K562 (cell line): Measurements from ENCODE around the gene HMBS. TPM values are rescaled to one million over a fixed set of nuclear protein-coding genes. Genes with fewer than 3 reads are reported as not detected.

Experiments used
- ARID1B ChIP-seq: fragments of 450-650 bp; IDR thresholded peaks from 2 replicates; pipeline ENCODE4 v1.6.1; 2016; ENCODE audit warnings: antibody characterized with exemption, mild to moderate bottlenecking, inconsistent platforms
- ARNT ChIP-seq, 2 experiments: fragments of 450-650 bp; IDR thresholded peaks; 2 replicates each; pipeline ENCODE4 v1.6.1; 2016; ENCODE audit warnings: mild to moderate bottlenecking in 1 of 2
- BCLAF1 ChIP-seq, 2 experiments: fragments of 450-650 bp in 1 of 2; IDR thresholded peaks; 2 replicates each; pipeline ENCODE4 v1.6.1; 2011 to 2017; ENCODE audit warnings: low read depth in 2 of 2, antibody characterized with exemption in 1 of 2, borderline replicate concordance in 1 of 2, low read length in 1 of 2, mild to moderate bottlenecking in 1 of 2, mixed read lengths in 1 of 2; ENCODE audit not compliant: control insufficient read depth in 1 of 2
- CEBPG ChIP-seq, 3 experiments: fragments of 200-800 bp in 1 of 3; sonication (Bioruptor generic) in 1 of 3; sonication (generic) in 1 of 3; formaldehyde crosslinking in 1 of 3; IDR thresholded peaks in 2 of 3; conservative IDR thresholded peaks in 1 of 3; 2 replicates each; pipeline versions ENCODE4 v1.6.1 to v1.8.0; 2016 to 2022; ENCODE audit warnings: missing compliant biosample characterization in 2 of 3, missing genetic modification characterization in 2 of 3, mild to moderate bottlenecking in 1 of 3, missing genetic modification reagents in 1 of 3
- CREBBP ChIP-seq: IDR thresholded peaks from one replicate; pipeline ENCODE4 v1.6.1; 2012; ENCODE audit warnings: low read depth, mild to moderate bottlenecking, control low read depth, inconsistent platforms, low read length
- EP300 ChIP-seq: IDR thresholded peaks from 2 replicates; pipeline ENCODE4 v1.6.1; 2012; ENCODE audit warnings: low read length, improper control_type of control experiment
- ESRRA ChIP-seq: fragments of 450-650 bp; IDR thresholded peaks from 2 replicates; pipeline ENCODE4 v1.6.1; 2014; ENCODE audit warnings: low read depth, mild to moderate bottlenecking, moderate library complexity, borderline replicate concordance
- GTF2E2 ChIP-seq: fragments of 200-800 bp; sonication (Bioruptor generic); IDR thresholded peaks from 2 replicates; pipeline ENCODE4 v1.6.1; 2016; ENCODE audit warnings: missing genetic modification characterization, missing compliant biosample characterization
- PRPF4 ChIP-seq: fragments of 200-400 bp; formaldehyde crosslinking; IDR thresholded peaks from one replicate; pipeline ENCODE4 v1.6.1; 2017; ENCODE audit warnings: low read length, low read depth, mild to moderate bottlenecking; ENCODE audit not compliant: insufficient read depth, poor library complexity, severe bottlenecking
- SMAD4 ChIP-seq: fragments of 250-450 bp; sonication (Bioruptor Pico); conservative IDR thresholded peaks from 2 replicates; pipeline ENCODE4 v1.8.0; 2021; ENCODE audit warnings: inconsistent platforms, mild to moderate bottlenecking, moderate library complexity
- TBL1XR1 ChIP-seq, 2 experiments: IDR thresholded peaks; 2 replicates each; pipeline ENCODE4 v1.6.1; 2012; ENCODE audit warnings: improper control_type of control experiment in 2 of 2, low read length in 2 of 2, mild to moderate bottlenecking in 1 of 2
- ZBTB40 ChIP-seq, 2 experiments: fragments of 450-650 bp in 1 of 2; sonication (generic) in 1 of 2; formaldehyde crosslinking in 1 of 2; IDR thresholded peaks; 2 replicates each; pipeline versions ENCODE4 v1.7.1 to v1.9.0; 2016 to 2022; ENCODE audit warnings: inconsistent platforms in 1 of 2, mild to moderate bottlenecking in 1 of 2, missing genetic modification reagents in 1 of 2
- polyA plus RNA-seq, 8 experiments: library from polyadenylated mRNA; depleted of rRNA in 4 of 8; stranded (reverse) in 5 of 8; unstranded in 3 of 8; fragments of >200 nt; fragmentation: Nextera tagmentation in 2 of 8; fragmentation: Illumina TruSeq in 1 of 8; extraction: Ambion mirVana in 2 of 8; extraction: Trizol in 1 of 8; gene quantifications; 2 replicates each; pipeline versions ENCODE4 v1.2.1 to v1.2.3, GENCODE V29; 2011 to 2014; ENCODE audit warnings: inconsistent platforms in 1 of 8, missing spikeins in 1 of 8
- total RNA-seq, 7 experiments: library from RNA; depleted of rRNA in 6 of 7; stranded (reverse); fragments of >200 nt in 6 of 7; fragmentation: Illumina TruSeq in 2 of 7; extraction: Trizol in 2 of 7; gene quantifications; 2 replicates each; pipeline versions ENCODE4 v1.2.1 to v1.2.3, GENCODE V29; 2011 to 2021; ENCODE audit warnings: low replicate concordance in 1 of 7

The HMBS gene
- total and polyA plus RNA-seq, 9 of the 15 experiments (the other 6 are each of a cell fraction or from before 2014, with no cell fraction given): 56.9 to 385 (median 286) TPM

- peak; percentile 20; the same call in 1 of the 2 replicates for TF ChIP-seq ZBTB40 (IDR thresholded peaks at IDR 0.05)
- no peak for TF ChIP-seq ZBTB40 (CRISPR knock-in tag; IDR thresholded peaks at IDR 0.05)
- TF ChIP-seq PRPF4: peak; percentile 42
- no peak for TF ChIP-seq CREBBP
- peak; percentile 74 for TF ChIP-seq ARID1B
- peak; percentile 52; the same call in 1 of the 2 replicates for TF ChIP-seq SMAD4 (CRISPR knock-in tag)
- TF ChIP-seq GTF2E2: peak; percentile 44; the same call in 1 of the 2 replicates
- TF ChIP-seq CEBPG (CRISPR knock-in tag; IDR thresholded peaks at IDR 0.05): no peak
- TF ChIP-seq CEBPG (tag; conservative IDR thresholded peaks at IDR 0.05 in 1 of 2, IDR thresholded peaks at IDR 0.05 in 1 of 2): peak in 1 of 2 experiments; percentile 54; a peak in 2 of 4 replicates
- peak in 1 of 2 experiments; percentile 75; a peak in 1 of 4 replicates for TF ChIP-seq ARNT (IDR thresholded peaks at IDR 0.05)
- peak in 1 of 2 experiments; percentile 33; a peak in 1 of 4 replicates for TF ChIP-seq TBL1XR1 (IDR thresholded peaks at IDR 0.05; ENCODE audit: low read length in 2 of 2)
- peak; percentile 42; the same call in 1 of the 2 replicates for TF ChIP-seq ESRRA
- TF ChIP-seq EP300: peak; percentile 16; the same call in 1 of the 2 replicates
- no peak for TF ChIP-seq BCLAF1 (IDR thresholded peaks at IDR 0.05; ENCODE audit: borderline replicate concordance in 1 of 2, control insufficient read depth in 1 of 2, low read depth in 2 of 2, low read length in 1 of 2)
These were observed 22.2 kb downstream of the HMBS start, which contains the start of gene C2CD2L (continued) for GRCh38 chr11:119106564-119107537.
